HG03095 (cell line): ENCODE results near the gene NRN1.
"Not testable (repeated sequence)": the region's sequence is repeated elsewhere in the genome, so short reads cannot be mapped to it uniquely, and the experiment has no call there.

ENCODE experiments used
- ATAC-seq: cut with Tn5 transposase; IDR thresholded peaks from one replicate; pipeline ENCODE4 v1.9.1; 2021; ENCODE audit warnings: moderate library complexity; ENCODE audit not compliant: unreplicated experiment

Gene NRN1

GRCh38 chr6:5984150-5985089 lies 22.3 kb downstream of the NRN1 start:
- ATAC-seq: no peak

GRCh38 chr6:5981126-5982026 lies 25.3 kb downstream of the NRN1 start:
- ATAC-seq: no peak

- ATAC-seq: no peak
These were observed 26.9 kb downstream of the NRN1 start for GRCh38 chr6:5979650-5980420.

GRCh38 chr6:5976811-5977210 lies 29.9 kb downstream of the NRN1 start:
- no peak for ATAC-seq

GRCh38 chr6:5968817-5969734 lies 37.6 kb downstream of the NRN1 start:
- no peak for ATAC-seq

GRCh38 chr6:5968036-5968435 lies 38.7 kb downstream of the NRN1 start:
- not testable (repeated sequence) for ATAC-seq

GRCh38 chr6:5967594-5967993 lies 39.1 kb downstream of the NRN1 start:
- no peak for ATAC-seq

- no peak for ATAC-seq
These were observed 43.9 kb downstream of the NRN1 start for GRCh38 chr6:5962794-5963193.

GRCh38 chr6:5961836-5962235 lies 44.9 kb downstream of the NRN1 start:
- no peak for ATAC-seq

GRCh38 chr6:5960456-5960855 lies 46.3 kb downstream of the NRN1 start:
- ATAC-seq: no peak

- ATAC-seq: no peak
These were observed 47.8 kb downstream of the NRN1 start for GRCh38 chr6:5958921-5959320.

GRCh38 chr6:5956939-5957338 lies 49.8 kb downstream of the NRN1 start:
- no peak for ATAC-seq

GRCh38 chr6:5950361-5950785 lies 56.4 kb downstream of the NRN1 start:
- ATAC-seq: no peak
